GM19463 (cell line): ENCODE results near the gene GJB2.

Source experiments
- ATAC-seq: cut with Tn5 transposase; IDR thresholded peaks from one replicate; pipeline ENCODE4 v1.9.1; 2021; ENCODE audit warnings: mild to moderate bottlenecking, moderate library complexity; ENCODE audit not compliant: unreplicated experiment

GJB2 gene

GRCh38 chr13:20192836-20193161, at the start of gene GJB2:
Gene GJB2 (minus strand): TSS chr13:20192938. CDS start chr13:20189581, 3,357 bp downstream.
- ATAC-seq: no peak

- no peak for ATAC-seq
These were observed 48.9 kb upstream of the GJB2 start for GRCh38 chr13:20241593-20241992.

GRCh38 chr13:20239748-20240147, 47.0 kb upstream of the GJB2 start:
- ATAC-seq: no peak

GRCh38 chr13:20232556-20233277, 40.0 kb upstream of the GJB2 start:
- ATAC-seq: no peak

GRCh38 chr13:20231839-20232555, 39.3 kb upstream of the GJB2 start, which contains the start of gene GJB6:
Gene GJB6 (minus strand): TSS chr13:20232319. CDS start chr13:20223480, 8,839 bp downstream.
- no peak for ATAC-seq

GRCh38 chr13:20230913-20231838, 38.4 kb upstream of the GJB2 start:
- no peak for ATAC-seq

GRCh38 chr13:20227730-20228129, 35.0 kb upstream of the GJB2 start:
- ATAC-seq: no peak

GRCh38 chr13:20227288-20227687, 34.5 kb upstream of the GJB2 start:
- ATAC-seq: no peak

- no peak for ATAC-seq
These were observed 29.8 kb upstream of the GJB2 start for GRCh38 chr13:20222553-20222952.

- no peak for ATAC-seq
These were observed 29.0 kb upstream of the GJB2 start for GRCh38 chr13:20221772-20222171.

- peak; percentile 93 for ATAC-seq
These were observed 26.8 kb upstream of the GJB2 start for GRCh38 chr13:20219577-20219976.

- no peak for ATAC-seq
These were observed 24.4 kb upstream of the GJB2 start for GRCh38 chr13:20217168-20217567.

GRCh38 chr13:20209948-20210347, 17.2 kb upstream of the GJB2 start:
- ATAC-seq: no peak

GRCh38 chr13:20206698-20207235, 14.0 kb upstream of the GJB2 start:
- ATAC-seq: no peak

- ATAC-seq: no peak
These were observed 13.4 kb upstream of the GJB2 start for GRCh38 chr13:20206065-20206697.

GRCh38 chr13:20198781-20199180, 6.0 kb upstream of the GJB2 start:
- no peak for ATAC-seq

- ATAC-seq: no peak
These were observed 4.7 kb upstream of the GJB2 start for GRCh38 chr13:20197361-20197834.

- no peak for ATAC-seq
These were observed 3.1 kb upstream of the GJB2 start for GRCh38 chr13:20195801-20196200.

GRCh38 chr13:20193907-20194631, 1.3 kb upstream of the GJB2 start:
- ATAC-seq: no peak
